Coronary artery (tissue), 2 donors: Measurements from ENCODE around the gene HSP90AB1.

Experiments used
- DNase-seq: peaks from one replicate; pipeline ENCODE4 v3.0.0-alpha.2; 2017; ENCODE audit warnings: low spot score
- H3K27ac ChIP-seq, 2 donors: fragments of 200-600 bp; sonication (generic); one replicate each; pipeline ENCODE4 v1.5.1; 2016 to 2019
- H3K4me3 ChIP-seq: fragments of 200-600 bp; sonication (generic); 2 replicates; pipeline ENCODE4 v1.5.1; 2016; ENCODE audit warnings: mild to moderate bottlenecking, moderate library complexity
- TF ChIP-seq, protein P1 (sequence below): fragments of 200-600 bp; sonication (generic); IDR thresholded peaks from one replicate; pipeline ENCODE4 v1.5.1; 2019; ENCODE audit warnings: antibody characterized with exemption

The HSP90AB1 gene

GRCh38 chr6:44256775-44257024 lies 9.8 kb downstream of the HSP90AB1 start:
- Histone ChIP-seq H3K27ac (peak overlapping the region; percentile 84 to 86), H3K4me3 (peak overlapping the region; percentile 87)
- DNase-seq = no peak
- TF ChIP-seq, protein P1, sequence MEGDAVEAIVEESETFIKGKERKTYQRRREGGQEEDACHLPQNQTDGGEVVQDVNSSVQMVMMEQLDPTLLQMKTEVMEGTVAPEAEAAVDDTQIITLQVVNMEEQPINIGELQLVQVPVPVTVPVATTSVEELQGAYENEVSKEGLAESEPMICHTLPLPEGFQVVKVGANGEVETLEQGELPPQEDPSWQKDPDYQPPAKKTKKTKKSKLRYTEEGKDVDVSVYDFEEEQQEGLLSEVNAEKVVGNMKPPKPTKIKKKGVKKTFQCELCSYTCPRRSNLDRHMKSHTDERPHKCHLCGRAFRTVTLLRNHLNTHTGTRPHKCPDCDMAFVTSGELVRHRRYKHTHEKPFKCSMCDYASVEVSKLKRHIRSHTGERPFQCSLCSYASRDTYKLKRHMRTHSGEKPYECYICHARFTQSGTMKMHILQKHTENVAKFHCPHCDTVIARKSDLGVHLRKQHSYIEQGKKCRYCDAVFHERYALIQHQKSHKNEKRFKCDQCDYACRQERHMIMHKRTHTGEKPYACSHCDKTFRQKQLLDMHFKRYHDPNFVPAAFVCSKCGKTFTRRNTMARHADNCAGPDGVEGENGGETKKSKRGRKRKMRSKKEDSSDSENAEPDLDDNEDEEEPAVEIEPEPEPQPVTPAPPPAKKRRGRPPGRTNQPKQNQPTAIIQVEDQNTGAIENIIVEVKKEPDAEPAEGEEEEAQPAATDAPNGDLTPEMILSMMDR = no peak

DNA sequence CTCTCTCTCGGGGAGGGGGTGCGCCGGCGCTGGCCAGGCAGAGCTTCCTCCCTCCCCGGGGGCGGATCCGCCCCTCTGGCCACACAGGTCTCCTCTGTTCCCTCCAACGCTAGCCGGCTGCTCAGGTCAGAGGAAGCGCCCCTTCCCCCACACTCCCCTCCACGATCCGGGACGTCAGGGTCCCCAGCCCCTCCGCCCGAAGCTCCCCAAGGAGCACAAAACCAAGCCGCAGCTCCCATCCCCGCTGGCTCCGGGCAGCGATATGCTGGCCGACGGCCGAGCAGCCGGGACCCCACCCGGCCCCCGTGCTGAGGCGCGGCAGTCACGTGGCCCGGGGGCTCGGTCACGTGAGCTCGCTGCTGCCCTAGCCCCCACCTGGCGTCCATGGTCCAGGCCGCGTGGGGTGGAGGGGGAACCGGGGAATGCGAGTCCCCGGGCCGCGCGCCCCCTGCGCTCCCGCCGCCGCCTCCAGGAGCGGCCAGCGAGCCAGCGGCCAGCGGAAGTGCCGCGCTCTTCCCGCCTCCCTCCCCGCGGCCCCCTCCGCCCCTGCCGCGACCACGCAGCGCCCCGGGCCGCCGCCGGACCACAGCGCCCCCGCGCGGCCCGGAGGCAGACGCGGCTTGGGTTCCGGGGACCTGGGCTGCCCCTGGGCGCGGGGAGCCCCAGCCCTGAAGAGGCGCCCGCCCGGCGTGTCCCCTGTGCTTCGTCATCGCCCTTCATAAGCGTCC lies 10.3 kb downstream of the HSP90AB1 start, which contains the start of gene SLC35B2:
Gene SLC35B2 (minus strand): TSS at position 504 of the 728 bp plus-strand sequence. CDS start 118 bp downstream, at position 386.
- peak within 1 kb of the TSS; percentile 84 to 86 for H3K27ac ChIP-seq
- TF ChIP-seq, protein P1 = peak; percentile 83
- DNase-seq = no peak
- peak within 1 kb of the TSS; percentile 87 for H3K4me3 ChIP-seq

- H3K27ac ChIP-seq = peak overlapping the region; percentile 84 to 86
- peak overlapping the region; percentile 87 for H3K4me3 ChIP-seq
- TF ChIP-seq, protein P1 = no peak
- no peak for DNase-seq
Observed at GRCh38 chr6:44257753-44258324, 10.9 kb downstream of the HSP90AB1 start.

- Histone ChIP-seq H3K4me3 (no peak overlapping the region), H3K27ac (no peak overlapping the region)
- no peak for DNase-seq
- TF ChIP-seq, protein P1 = no peak
Observed at GRCh38 chr6:44258325-44258863, 11.5 kb downstream of the HSP90AB1 start.

GRCh38 chr6:44258921-44259320 lies 12.0 kb downstream of the HSP90AB1 start:
- Histone ChIP-seq H3K4me3 (no peak overlapping the region), H3K27ac (no peak overlapping the region)
- TF ChIP-seq, protein P1 = no peak
- DNase-seq = no peak

GRCh38 chr6:44260011-44260410 lies 13.1 kb downstream of the HSP90AB1 start:
- Histone ChIP-seq H3K4me3 (no peak overlapping the region), H3K27ac (no peak overlapping the region)
- no peak for DNase-seq
- TF ChIP-seq, protein P1 = no peak
